Mucosa of rectum (tissue), 2 donors: ENCODE data around the gene ACTC1.
"Not testable (repeated sequence)": the region's sequence is repeated elsewhere in the genome, so short reads cannot be mapped to it uniquely, and the experiment has no call there.

ENCODE experiments used
- H3K27ac ChIP-seq, 2 donors: one replicate each; pipeline ENCODE4 v1.7.0; 2013; ENCODE audit warnings: inconsistent platforms in 2 of 2, low read depth in 2 of 2, low read length in 2 of 2
- H3K27me3 ChIP-seq, 2 donors: one replicate each; pipeline ENCODE4 v1.7.0; 2013; ENCODE audit warnings: low read length in 2 of 2; ENCODE audit not compliant: control insufficient read depth in 2 of 2, insufficient read depth in 2 of 2
- H3K36me3 ChIP-seq, 2 donors: one replicate each; pipeline ENCODE4 v1.7.0; 2013; ENCODE audit warnings: low read length in 2 of 2; ENCODE audit not compliant: control insufficient read depth in 2 of 2, insufficient read depth in 2 of 2
- H3K4me1 ChIP-seq, 2 donors: one replicate each; pipeline ENCODE4 v1.7.0; 2013; ENCODE audit warnings: low read length in 2 of 2, mild to moderate bottlenecking in 1 of 2; ENCODE audit not compliant: control insufficient read depth in 2 of 2, insufficient read depth in 2 of 2
- H3K4me3 ChIP-seq, 2 donors: one replicate each; pipeline ENCODE4 v1.7.0; 2013; ENCODE audit warnings: low read length in 2 of 2
- H3K9ac ChIP-seq, 2 donors: one replicate each; pipeline ENCODE4 v1.7.0; 2013; ENCODE audit warnings: low read length in 2 of 2, low read depth in 1 of 2, mild to moderate bottlenecking in 1 of 2
- H3K9me3 ChIP-seq, 2 donors: one replicate each; pipeline ENCODE4 v1.7.0; 2013; ENCODE audit warnings: low read length in 2 of 2; ENCODE audit not compliant: control insufficient read depth in 2 of 2
- donor health status: healthy.
- donor health status: Normal muscosa, but diverticular disease.

Gene ACTC1

DNA sequence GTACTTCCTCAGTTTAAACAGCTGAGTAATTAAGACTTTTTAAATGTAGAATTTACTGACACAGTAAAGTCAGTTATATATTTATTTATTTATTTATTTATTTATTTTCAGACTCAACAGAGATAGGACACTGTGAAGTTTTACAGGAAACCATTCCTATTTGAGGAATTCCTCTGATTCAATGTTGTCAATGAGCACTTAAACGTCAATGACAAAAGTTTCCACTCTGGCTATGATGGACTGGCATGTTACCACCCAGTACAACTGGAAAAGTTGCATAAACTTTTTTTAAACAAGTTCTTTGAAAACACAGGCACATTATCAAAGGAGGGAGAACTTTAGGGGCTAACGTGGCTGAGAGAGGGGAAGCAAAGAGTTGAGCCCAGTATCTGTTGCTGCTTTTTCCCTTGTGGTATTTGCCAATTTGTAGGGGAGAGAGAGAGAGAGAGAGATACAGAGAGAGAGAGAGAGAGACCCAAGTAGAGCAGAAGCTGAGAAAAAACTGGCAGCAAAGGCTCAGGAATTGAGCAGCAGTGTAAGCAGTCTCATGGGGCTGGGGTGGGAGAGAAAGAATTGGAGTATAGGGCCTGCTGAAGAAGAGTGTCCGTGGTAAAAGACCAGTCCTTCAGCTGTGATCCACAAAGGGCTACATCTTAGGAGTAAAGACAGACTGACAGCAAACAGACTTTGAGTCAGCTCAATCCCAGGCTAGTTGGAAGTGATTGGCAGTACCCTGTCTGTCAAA is 18.3 kb upstream of the ACTC1 start:
- Histone ChIP-seq H3K4me1 (no peaks in the 10 kb centered on the region), H3K27me3 (peaks cover 0 to 1% of the 10 kb centered on the region in 2 donors), H3K9me3 (no peaks in the 10 kb centered on the region), H3K36me3 (no peaks in the 10 kb centered on the region), H3K9ac (no peak overlapping the region), H3K27ac (no peak overlapping the region), H3K4me3 (no peak overlapping the region)

DNA sequence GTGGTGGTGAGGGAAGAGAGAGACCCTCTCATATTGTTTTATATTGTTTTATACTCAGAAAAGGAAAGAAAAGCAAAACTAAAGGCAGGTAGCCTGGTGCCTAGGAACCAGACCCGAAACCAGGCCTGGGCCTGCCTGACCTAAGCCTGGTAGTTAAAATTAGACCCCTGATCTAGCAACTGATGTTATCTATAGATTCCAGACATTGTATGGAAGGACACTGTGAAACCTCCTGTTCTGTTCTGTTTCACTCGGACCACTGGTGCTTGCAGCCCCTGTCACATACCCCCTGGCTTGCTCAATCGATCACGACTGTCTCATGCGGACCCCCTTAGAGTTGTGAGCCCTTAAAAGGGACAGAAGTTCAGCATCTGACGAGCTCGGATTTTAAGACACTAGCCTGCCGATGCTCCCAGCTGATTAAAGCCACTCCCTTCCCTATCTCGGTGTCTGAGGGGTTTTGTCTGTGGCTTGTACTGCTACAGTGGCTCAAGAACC is 17.6 kb upstream of the ACTC1 start:
- not testable (repeated sequence) for H3K27me3 ChIP-seq, H3K27ac ChIP-seq, H3K9ac ChIP-seq, H3K4me3 ChIP-seq, H3K4me1 ChIP-seq, H3K36me3 ChIP-seq, H3K9me3 ChIP-seq

DNA sequence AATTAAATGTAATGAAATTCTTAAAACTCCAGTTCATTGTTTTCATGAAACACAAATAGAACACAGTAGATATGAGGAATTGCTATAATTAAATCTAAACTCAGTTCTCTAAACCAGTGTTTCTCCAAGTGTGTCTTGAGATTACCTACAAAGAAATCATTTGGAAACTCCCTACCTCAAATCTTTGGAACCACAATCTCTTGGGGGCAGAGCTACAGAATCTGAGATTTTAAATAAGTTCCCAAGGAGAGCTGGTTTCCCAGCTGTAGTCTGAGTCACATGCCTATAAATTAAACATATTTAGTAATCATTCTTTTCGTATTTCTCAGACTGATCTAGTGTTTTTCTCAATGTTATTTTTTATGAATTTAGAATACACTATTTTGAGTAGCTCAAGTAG is 17.0 kb upstream of the ACTC1 start:
- Histone ChIP-seq H3K4me1 (no peaks in the 10 kb centered on the region), H3K4me3 (no peak overlapping the region), H3K27me3 (peaks cover 0 to 1% of the 10 kb centered on the region in 2 donors), H3K27ac (no peak overlapping the region), H3K9ac (no peak overlapping the region), H3K36me3 (no peaks in the 10 kb centered on the region), H3K9me3 (no peaks in the 10 kb centered on the region)

DNA sequence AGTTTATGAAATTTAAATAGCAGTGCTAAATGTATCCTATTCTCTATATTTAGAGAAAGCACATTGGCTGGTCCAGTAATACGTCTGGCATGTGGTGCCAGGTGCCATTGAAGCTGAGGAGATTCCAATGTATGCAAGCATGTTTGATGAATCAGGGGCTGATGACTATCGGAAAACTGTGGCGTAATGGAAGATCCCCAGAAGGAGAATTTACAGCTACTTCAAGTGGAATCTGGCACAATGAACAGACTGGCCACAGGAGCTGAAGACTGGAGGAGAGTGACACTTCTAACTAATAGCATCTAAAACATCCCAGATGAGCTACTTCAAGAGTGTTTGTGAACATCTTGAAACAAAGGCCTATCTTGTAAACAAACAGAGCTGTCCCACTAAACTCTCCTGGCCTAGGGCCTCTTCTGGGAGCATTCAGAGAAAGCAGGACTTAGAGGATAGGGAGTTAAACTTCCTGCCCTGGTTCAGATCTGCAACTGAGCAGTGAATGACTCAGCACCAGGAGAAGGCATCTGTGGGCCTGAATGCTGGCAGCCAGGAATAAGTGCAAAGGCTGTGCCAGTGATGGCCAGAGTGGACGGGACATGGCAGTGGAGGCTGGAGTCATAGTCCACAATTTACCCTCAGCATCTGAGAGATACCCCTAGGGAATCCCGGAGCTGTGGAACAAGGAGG is 15.2 kb upstream of the ACTC1 start:
- Histone ChIP-seq H3K36me3 (no peaks in the 10 kb centered on the region), H3K4me3 (no peak overlapping the region), H3K4me1 (no peaks in the 10 kb centered on the region), H3K9me3 (no peaks in the 10 kb centered on the region), H3K9ac (no peak overlapping the region), H3K27me3 (peaks cover 0 to 1% of the 10 kb centered on the region in 2 donors), H3K27ac (no peak overlapping the region)

DNA sequence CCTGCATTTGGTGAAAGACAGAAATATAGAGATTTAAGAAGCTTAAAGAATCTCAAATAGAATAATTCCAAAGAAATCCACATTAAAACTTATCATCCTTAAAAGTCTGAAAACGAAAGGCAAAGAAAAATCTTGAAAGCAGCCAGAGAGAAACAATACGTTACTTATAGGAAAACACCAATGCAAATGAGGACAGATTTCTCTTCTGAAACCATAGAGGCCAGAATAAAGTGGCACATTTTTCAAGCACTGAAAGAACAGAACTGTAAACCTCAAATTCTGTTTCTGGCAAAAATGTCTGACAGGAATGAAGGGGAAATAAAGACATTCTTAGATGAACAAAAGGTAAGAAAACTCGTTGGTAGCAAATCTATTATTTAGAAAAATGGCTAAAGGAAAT is 13.8 kb upstream of the ACTC1 start:
- H3K4me1 ChIP-seq, result no peaks in the 10 kb centered on the region
- no peak overlapping the region for H3K27ac ChIP-seq
- no peak overlapping the region for H3K9ac ChIP-seq
- H3K36me3 ChIP-seq, result no peaks in the 10 kb centered on the region
- peaks cover 0 to 1% of the 10 kb centered on the region in 2 donors for H3K27me3 ChIP-seq
- H3K9me3 ChIP-seq, result no peaks in the 10 kb centered on the region
- no peak overlapping the region for H3K4me3 ChIP-seq

DNA sequence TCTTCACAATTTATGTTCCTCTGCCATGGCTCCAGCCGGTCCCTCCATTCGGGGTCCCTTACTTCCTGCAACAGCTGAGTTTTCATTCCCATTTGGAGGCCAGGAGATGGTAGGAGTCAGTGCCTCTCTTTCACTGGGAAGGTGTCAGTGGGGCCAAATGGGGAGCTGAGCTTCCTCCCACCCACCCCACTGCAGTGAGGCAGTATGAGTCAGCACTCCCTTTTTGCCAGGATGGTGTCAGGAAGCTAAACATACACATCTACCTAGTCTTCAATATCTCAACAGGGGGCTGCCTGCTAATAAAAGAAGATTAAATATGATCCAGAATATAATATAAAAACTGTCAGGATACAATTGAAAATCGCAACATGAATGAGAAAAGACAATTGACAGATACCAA is 12.7 kb upstream of the ACTC1 start:
- H3K27ac ChIP-seq, result no peak overlapping the region
- H3K4me1 ChIP-seq, result no peaks in the 10 kb centered on the region
- H3K9me3 ChIP-seq, result no peaks in the 10 kb centered on the region
- H3K36me3 ChIP-seq, result no peaks in the 10 kb centered on the region
- no peak overlapping the region for H3K4me3 ChIP-seq
- no peak overlapping the region for H3K9ac ChIP-seq
- peaks cover 0 to 1% of the 10 kb centered on the region in 2 donors for H3K27me3 ChIP-seq

DNA sequence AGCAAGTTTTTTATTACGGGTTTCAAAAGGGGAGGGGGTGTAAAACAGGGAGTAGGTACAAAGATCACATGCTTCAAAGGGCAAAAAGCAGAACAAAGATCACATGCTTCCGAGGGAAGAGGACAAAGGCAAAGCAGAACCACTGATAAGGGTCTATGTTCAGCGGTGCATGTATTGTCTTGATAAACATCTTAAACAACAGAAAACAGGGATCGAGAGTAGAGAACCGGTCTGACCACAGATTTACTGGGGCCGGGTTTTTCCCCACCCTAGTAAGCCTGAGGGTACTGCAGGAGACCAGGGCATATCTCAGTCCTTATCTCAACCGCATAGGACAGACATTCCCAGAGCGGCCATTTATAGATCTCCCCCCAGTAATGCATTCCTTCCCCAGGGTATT is 11.9 kb upstream of the ACTC1 start:
- H3K36me3 ChIP-seq, H3K4me1 ChIP-seq, H3K4me3 ChIP-seq, H3K9me3 ChIP-seq, H3K27ac ChIP-seq, H3K9ac ChIP-seq, H3K27me3 ChIP-seq: not testable (repeated sequence)

DNA sequence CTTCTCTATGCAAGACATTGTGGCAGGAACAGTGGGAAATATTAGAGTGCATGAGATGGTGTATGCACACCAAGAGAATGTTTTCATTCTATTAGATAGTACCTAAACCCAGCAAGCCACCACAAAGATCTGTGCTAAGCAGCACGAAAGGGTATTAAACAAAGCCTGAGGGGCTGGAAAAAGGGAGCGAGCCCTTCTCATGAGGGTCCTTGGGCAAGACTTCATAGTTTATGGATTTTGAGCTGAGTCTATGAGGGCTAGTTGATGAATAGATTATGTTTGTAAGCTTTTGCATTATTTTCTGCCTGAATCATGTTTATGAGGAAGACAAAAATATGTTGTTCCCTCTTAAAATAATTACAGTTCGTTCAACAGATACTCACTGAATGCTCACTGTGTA is 9.4 kb upstream of the ACTC1 start:
- Histone ChIP-seq H3K9ac (no peak overlapping the region), H3K4me1 (no peaks in the 10 kb centered on the region), H3K4me3 (no peak overlapping the region), H3K27me3 (no peaks in the 10 kb centered on the region), H3K9me3 (no peaks in the 10 kb centered on the region), H3K36me3 (no peaks in the 10 kb centered on the region), H3K27ac (no peak overlapping the region)

DNA sequence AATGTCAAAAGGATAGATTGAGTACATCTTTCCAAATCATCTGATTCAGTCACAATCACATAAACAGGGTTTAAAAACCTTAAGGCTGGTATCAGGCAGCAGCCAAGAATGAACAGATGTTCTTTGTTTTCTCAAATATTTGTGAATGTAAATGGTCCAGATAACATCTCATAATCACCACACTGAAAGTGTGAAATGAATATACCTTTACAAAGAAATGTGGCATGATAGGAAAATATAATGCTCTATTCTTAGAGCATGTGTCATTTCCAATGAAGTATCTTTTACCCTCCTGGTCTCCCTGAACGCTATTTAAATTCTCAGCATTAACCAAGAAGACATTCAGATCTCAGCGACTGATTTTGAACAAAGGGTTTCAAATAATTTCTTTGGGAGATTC is 8.8 kb upstream of the ACTC1 start:
- Histone ChIP-seq H3K4me3 (no peak overlapping the region), H3K27me3 (peaks cover 0 to 2% of the 10 kb centered on the region in 2 donors), H3K9ac (no peak overlapping the region), H3K4me1 (no peaks in the 10 kb centered on the region), H3K36me3 (no peaks in the 10 kb centered on the region), H3K9me3 (no peaks in the 10 kb centered on the region), H3K27ac (no peak overlapping the region)

DNA sequence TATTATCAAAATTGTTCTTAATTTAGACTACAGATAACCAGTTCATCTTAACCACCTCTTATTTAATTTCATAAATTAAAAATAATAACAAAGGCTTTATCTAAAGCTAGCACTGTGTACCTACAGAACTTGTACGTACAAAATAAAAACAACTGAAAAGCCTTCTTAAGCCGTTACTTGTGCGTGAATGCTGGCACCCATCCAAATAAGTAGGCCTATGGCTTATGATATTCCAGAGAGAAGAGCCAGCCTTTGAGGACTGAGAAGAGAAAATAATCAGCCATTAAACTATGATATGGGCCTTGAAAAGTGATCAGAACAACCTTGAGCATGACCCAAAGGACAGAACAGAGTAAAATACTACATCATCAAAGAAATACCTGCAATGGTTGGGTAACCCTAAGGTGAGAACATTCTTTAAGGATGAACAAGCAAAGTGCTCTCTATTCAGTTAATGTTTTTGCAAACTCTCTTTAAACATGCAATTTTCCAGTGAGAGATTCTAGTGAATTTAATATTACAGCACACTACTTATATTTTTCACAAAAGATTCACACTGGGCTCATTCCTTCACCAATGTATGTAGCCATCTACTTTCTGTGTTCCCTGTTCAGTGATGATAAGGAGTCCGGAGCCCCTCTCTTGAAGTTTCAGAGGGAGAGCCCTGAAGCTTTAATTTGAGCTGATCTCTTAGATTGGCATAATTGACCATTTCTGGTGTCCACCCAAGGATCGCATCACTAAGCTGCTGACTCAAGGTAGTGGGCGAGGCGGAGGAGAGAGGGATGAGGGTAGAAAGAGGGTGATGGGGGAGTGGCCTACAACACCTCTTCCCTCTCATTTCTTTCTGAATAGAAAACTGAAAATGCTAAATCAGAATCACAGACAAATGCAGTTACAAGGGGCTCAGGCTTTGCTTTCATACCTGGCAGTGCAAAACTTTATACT is 7.7 kb upstream of the ACTC1 start:
- Histone ChIP-seq H3K27ac (no peak overlapping the region), H3K9me3 (no peaks in the 10 kb centered on the region), H3K4me3 (no peak overlapping the region), H3K4me1 (no peaks in the 10 kb centered on the region), H3K27me3 (peaks cover 0 to 2% of the 10 kb centered on the region in 2 donors), H3K36me3 (no peaks in the 10 kb centered on the region), H3K9ac (no peak overlapping the region)
